HL-60/S4 treated with phorbol 12-myristate 13-acetate at 8.2 ng/mL for 4 days and 3 days (cell line): ENCODE measurements around the gene THBS3.
"Not testable (repeated sequence)": the region's sequence is repeated elsewhere in the genome, so short reads cannot be mapped to it uniquely, and the experiment has no call there.

Source experiments
- in situ Hi-C: fragments of 300-500 bp; cut with MboI; formaldehyde crosslinking; loops from 2 replicates; pipeline ENCODE4 v1.15.0; 2022; ENCODE audit warnings: low sequenced_read_pairs

THBS3 gene

GRCh38 chr1:155207806-155208540 is at the start of gene THBS3:
THBS3 (minus strand) TSS chr1:155207897; CDS start chr1:155207876, 21 bp downstream.
- in situ Hi-C loops = no loop called here

- in situ Hi-C loops = no loop called here
These were observed 48.6 kb upstream of the THBS3 start for GRCh38 chr1:155256058-155256852.

DNA sequence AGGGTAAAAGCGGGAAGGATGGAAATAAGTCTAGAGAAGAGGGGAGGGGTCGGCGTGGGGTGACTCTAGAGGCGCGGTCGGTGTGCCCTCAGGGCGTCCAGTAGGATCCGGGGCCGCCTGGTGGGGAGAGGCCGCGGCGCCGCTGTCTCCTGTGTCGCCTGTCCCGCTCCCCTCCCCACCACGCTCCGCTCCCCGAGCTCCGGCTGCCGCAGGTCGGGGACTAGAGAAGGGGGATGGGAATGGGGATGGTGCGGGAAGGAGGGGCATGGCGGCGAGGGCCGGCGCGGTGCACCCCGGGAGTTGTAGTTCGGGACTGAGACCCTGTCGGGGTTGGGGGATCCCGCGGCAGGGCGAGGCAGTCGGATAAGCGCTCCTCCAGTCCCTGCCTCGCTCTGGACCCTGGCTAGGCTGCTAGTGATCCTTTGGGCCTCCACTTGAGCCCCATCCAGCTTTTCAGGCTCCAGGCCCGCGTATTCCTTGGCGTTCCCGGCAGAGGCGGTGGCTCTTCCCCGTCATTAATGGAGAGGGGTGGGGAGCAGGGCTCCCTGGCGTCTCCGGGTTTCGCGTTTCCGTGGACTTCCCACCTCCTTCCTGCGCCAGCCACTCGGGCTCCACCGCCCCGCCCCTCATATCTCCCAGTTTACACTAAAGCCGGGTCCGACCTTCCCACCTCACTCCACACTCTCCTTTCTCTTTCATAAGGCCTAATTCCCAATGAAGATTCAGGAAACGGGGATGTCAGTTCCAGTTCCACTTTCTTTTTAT is 47.7 kb upstream of the THBS3 start, which contains the start of gene ENTREP3:
Gene ENTREP3, minus strand, starts transcription at position 241 of the 765 bp plus-strand sequence. CDS start 606 bp downstream, outside the sequence.
- in situ Hi-C loops = no loop called here

DNA sequence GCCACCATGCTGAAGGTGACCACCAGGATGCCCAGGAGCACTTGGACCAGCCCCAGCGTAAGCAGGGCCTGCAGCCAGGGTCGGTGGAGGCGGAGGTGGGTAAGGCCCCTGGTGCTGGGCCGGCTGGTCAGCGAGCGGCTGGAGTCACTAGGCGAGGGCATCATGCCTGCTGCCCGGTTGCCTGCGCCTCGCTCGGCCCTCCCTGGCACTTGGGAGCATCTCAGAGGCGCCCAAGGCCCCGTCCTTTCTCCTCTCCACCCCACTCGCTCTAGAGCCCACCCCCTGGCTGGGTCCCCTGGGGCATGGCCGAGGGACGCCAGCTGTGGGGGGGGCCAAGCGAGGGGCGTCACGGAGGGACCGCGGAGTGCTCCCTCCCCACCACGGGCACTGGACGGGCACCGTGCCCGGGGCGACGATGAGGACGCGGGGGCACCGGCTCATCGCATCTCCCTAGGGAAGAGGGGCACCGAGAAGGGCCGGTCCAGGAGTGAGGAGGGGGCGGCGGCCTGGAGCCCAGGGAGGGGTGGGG is 47.1 kb upstream of the THBS3 start:
- in situ Hi-C loops = no loop called here

DNA sequence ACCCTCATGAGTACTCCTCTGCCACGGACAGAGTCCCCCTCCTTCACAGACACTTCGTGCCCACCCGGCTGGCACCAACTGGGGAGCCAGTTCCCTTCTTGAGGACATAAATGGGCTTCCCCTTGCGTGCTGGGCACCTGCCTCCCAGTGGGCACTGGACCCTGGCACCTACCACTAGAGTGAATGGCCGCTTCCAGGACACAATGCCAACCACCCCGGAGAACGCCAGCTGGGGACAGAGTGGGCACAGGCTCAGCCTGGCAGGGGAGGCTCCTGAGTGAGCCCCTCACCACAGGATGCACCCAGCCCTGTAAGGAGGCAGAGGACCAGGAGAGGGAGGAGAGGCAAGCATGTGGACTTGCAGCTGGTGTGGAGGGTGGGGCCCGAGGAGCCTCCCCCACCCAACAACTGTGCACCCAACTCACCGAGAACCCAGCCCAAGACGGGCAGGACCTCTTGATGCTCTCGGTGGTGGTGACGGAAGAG is 46.6 kb upstream of the THBS3 start:
- in situ Hi-C loops = no loop called here

DNA sequence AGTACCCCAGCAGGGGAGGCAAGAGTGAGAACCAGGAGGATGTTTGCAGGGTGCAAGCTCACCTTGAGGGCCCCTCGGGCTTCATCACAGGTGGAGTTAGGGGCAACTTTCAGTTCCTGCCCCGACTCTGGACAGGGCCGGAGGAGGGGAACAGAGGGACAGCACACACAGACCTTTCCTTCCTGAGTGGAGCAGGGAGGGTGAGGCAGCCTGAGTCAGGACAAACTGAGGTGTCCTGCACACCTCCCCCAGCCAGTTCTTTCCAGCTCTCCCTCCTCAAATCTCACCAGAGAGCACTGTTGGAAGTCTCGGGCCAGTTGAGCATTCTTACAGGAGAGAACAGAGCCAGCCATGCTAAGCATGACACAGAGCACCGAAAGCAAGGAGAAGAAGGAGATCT is 46.1 kb upstream of the THBS3 start:
- in situ Hi-C loops = no loop called here

- in situ Hi-C loops = no loop called here
These were observed 45.5 kb upstream of the THBS3 start for GRCh38 chr1:155253208-155253607.

GRCh38 chr1:155251566-155251965 is 43.9 kb upstream of the THBS3 start:
- in situ Hi-C loops = no loop called here

- in situ Hi-C loops = no loop called here
These were observed 43.1 kb upstream of the THBS3 start for GRCh38 chr1:155250633-155251449.

DNA sequence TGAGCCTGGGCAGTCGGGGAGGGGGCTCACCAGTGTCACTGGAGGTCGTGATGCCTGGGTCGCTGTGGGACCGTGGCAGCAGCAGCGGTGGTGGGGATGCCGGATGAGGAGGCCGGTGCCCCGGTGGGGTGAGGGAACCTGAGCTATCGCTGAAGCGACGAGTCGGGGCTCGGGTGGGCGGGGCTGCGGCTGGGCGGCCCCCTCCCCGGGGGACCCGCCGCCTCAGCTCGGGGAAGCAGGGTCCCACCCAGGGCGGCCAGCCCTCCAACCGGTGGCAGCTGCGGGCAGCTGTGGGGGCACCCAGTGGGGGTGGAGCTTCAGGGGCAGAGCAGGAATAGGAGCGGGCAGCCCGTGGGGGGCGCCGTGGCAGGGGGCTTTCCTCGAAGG is 42.5 kb upstream of the THBS3 start:
- in situ Hi-C loops = no loop called here

DNA sequence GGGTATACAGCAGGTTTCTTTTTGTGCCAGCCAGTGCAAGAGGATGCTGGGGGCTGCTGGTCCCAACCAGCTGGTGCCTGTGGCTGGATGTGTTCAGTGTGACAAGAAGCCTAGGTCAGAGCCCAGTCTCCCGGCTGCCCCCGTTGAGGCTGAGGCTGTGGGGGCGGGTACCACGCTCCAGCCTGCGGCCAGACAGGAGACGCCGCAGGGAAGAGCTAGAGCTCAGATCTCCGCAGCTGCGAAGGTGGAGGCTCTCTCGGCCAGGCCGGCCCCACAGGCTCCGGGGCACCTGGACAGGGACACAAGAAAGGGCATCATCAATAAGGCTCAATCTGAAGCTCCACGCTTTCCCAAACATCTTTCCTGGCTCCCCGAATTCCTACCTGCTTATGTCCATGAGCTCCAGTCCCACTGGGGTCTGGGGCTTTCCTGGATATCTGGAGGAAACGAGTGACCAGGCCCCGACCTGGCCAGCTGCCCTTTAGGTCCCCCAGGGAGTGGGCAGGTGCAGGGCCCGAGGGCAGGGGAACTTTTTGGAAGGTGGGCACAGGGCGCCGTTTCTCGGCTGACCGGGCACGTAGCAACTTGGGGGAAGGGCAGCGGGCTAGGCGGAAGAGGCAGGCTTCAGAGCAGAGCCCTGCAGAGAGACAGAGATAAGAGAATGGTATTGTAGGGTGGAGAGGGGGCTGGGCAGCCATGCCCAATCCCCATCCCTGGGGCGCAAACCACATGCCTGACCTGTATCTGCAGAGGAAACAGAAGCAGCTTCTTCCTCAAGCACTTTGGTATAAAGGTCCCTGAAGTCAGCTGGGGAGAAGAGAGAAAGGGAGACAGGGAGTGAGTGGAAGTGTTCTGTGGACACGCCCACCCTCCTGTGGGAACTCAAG is 40.2 kb upstream of the THBS3 start:
- in situ Hi-C loops = no loop called here

GRCh38 chr1:155246796-155247195 is 39.1 kb upstream of the THBS3 start:
- in situ Hi-C loops = not testable (repeated sequence)

DNA sequence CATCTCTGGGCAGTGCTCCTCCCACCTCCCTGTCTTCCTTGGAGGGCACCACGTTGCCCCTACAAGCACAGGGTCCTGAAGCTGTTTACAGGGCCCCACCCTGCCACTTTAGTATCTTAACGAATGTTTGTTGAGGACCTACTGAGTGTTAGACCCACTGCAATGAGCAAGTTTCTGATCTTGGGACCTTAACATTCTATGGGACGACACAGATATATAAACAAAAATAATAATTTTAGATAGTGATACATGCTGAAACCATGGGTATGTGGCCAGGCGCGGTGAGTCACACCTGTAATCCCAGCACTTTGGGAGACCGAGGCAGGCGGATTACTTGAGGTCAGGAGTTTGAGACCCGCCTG is 37.4 kb upstream of the THBS3 start:
- in situ Hi-C loops = no loop called here

DNA sequence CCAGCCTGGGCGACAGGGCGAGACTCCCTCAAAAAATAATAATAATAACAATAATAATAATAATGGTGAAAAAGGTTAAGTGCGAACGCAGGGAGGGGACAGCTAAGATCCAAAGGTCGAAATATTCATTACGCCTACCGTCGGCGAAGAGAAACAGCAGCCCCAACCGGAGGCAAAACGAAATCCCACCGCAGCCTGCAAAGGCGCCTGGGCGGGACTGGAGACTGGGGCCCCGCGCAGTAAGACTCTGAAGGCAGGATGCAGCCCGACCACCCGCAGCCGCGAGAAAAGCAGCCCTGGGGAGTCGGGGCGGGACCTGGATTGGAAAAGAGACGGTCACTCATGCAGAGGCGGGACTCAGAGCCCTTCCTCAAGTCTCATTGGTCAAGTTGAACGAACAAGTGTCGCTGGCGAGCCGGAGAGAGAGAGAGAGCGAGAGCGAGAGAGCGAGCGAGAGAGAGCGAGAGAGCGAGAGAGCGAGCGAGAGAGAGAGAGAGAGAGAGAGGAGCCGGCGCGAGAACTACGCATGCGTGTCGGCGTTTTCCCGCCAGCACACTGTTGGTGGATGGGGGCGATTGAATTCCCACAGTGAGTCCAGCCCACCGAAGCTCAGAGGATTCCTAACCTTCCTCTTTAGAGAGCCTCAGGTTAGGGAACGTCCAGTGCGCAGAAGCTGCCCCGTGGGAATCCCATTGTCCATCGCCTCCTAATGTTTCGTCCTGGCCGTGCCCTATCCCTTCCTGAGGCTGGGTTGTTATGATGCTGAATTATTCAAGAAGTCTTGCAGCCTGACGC is 36.9 kb upstream of the THBS3 start:
- in situ Hi-C loops = no loop called here

GRCh38 chr1:155242805-155243358 is 35.2 kb upstream of the THBS3 start:
- in situ Hi-C loops = no loop called here

- in situ Hi-C loops = no loop called here
These were observed 34.2 kb upstream of the THBS3 start for GRCh38 chr1:155241841-155242264.

- in situ Hi-C loops = no loop called here
These were observed 33.5 kb upstream of the THBS3 start for GRCh38 chr1:155241069-155241679.

- in situ Hi-C loops = no loop called here
These were observed 28.8 kb upstream of the THBS3 start for GRCh38 chr1:155236451-155236850.
